GM18526 (cell line): ENCODE measurements around the gene RPL18.
A peak's percentile ranks its signal among the peaks of the same experiment; 100 is the strongest.

Experiments
- POLR2A ChIP-seq: IDR thresholded peaks from 3 replicates; pipeline ENCODE4 v1.6.1; 2011; ENCODE audit not compliant: insufficient read length; ENCODE audit errors: extremely low read depth

Gene RPL18

GRCh38 chr19:48613852-48614435 is 5.0 kb downstream of the RPL18 start:
- no peak for TF ChIP-seq POLR2A

GRCh38 chr19:48613024-48613851 is 5.7 kb downstream of the RPL18 start:
- peak; percentile 29 for TF ChIP-seq POLR2A

GRCh38 chr19:48611872-48612271 is 7.1 kb downstream of the RPL18 start:
- TF ChIP-seq POLR2A: no peak

GRCh38 chr19:48609571-48610108 is 9.3 kb downstream of the RPL18 start:
- TF ChIP-seq POLR2A: no peak

- TF ChIP-seq POLR2A: no peak
Observed at GRCh38 chr19:48608798-48609263, 10.1 kb downstream of the RPL18 start.

GRCh38 chr19:48607359-48607755 is 11.6 kb downstream of the RPL18 start:
- no peak for TF ChIP-seq POLR2A

GRCh38 chr19:48606463-48607358 is 12.3 kb downstream of the RPL18 start, which contains the start of gene SPACA4:
TSS of gene SPACA4 (plus strand) at chr19:48606742. CDS start at chr19:48606979, 237 bp downstream.
- no peak for TF ChIP-seq POLR2A

GRCh38 chr19:48603850-48604249 is 15.1 kb downstream of the RPL18 start:
- TF ChIP-seq POLR2A: no peak

GRCh38 chr19:48603449-48603848 is 15.5 kb downstream of the RPL18 start:
- TF ChIP-seq POLR2A: no peak

GRCh38 chr19:48603001-48603400 is 16.0 kb downstream of the RPL18 start:
- TF ChIP-seq POLR2A: no peak

- TF ChIP-seq POLR2A: no peak
Observed at GRCh38 chr19:48600679-48601417, 18.1 kb downstream of the RPL18 start.

GRCh38 chr19:48598996-48599700 is 19.8 kb downstream of the RPL18 start:
- TF ChIP-seq POLR2A: no peak

GRCh38 chr19:48596679-48597465 is 22.1 kb downstream of the RPL18 start:
- no peak for TF ChIP-seq POLR2A
